Astrocyte (in vitro differentiated cells and primary cell): ENCODE results near the gene RCOR1.

Experiments
- EZH2 ChIP-seq: IDR thresholded peaks from 2 replicates; pipeline ENCODE4 v1.6.1; 2012; ENCODE audit warnings: mild to moderate bottlenecking, low read length, inconsistent platforms; ENCODE audit not compliant: insufficient read depth
- TF ChIP-seq, protein P1 (sequence below): IDR thresholded peaks from 2 replicates; pipeline ENCODE4 v1.5.1; 2011; ENCODE audit warnings: low read depth, mild to moderate bottlenecking, inconsistent platforms, low read length, moderate library complexity; ENCODE audit not compliant: insufficient read depth

DNA sequence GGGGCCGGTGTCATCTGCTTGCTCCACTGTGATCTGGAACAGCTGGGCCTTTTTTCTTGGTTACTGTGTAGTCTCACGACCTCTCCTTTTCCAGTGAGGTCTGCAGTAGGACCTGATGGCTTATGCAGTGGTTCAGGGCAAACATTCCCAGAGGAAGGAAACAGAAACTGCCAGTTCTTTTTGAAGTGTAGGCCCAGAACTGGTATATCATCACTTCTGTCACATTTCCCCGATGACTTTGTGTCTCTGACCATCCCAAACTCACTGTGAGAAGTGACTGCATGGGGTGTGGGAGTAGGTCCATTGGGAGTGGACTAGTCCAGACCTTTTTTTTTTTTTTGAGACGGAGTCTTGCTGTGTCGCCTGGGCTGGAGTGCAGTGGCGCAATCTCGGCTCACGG is 38.4 kb downstream of the RCOR1 start:
- TF ChIP-seq, protein P1, sequence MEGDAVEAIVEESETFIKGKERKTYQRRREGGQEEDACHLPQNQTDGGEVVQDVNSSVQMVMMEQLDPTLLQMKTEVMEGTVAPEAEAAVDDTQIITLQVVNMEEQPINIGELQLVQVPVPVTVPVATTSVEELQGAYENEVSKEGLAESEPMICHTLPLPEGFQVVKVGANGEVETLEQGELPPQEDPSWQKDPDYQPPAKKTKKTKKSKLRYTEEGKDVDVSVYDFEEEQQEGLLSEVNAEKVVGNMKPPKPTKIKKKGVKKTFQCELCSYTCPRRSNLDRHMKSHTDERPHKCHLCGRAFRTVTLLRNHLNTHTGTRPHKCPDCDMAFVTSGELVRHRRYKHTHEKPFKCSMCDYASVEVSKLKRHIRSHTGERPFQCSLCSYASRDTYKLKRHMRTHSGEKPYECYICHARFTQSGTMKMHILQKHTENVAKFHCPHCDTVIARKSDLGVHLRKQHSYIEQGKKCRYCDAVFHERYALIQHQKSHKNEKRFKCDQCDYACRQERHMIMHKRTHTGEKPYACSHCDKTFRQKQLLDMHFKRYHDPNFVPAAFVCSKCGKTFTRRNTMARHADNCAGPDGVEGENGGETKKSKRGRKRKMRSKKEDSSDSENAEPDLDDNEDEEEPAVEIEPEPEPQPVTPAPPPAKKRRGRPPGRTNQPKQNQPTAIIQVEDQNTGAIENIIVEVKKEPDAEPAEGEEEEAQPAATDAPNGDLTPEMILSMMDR: no peak
- TF ChIP-seq EZH2: no peak
